ENCODE results near the gene FBRS.

Gene FBRS

DNA sequence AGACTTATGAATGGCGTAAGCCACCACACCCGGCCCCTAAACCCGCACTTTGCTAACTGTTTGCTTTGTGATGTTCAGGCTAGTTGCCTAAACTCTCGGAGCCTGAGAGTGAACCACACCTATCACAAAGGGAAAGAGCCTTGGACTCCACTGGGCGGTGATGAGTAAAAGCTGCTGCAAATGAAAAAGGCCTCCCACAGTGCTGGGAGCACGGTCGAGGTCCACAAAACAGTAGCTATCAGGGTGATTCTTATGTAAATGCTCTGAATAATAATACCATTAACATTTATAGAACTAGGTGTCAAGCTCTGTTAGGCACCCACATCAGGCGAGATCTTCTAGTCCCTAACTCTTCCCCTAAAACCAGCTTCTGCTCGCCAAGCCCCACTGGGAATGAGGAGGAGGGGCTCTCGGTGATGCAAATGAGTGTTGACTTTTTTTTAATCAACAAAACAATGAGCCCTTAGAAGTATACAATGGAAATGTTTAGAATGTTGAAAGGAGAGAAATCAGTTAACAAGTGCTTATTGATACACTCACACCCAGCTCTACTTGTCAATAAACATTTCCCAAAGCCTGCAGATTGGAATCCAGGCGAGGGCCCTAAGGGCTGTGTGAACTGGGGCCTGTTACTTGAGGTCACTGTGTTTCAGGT lies 19.8 kb downstream of the FBRS start (continued):
- TF ChIP-seq ZC3H10 (CRISPR knock-in tag; IDR thresholded peaks at IDR 0.05) (no peak), GLIS3 (CRISPR knock-in tag; IDR thresholded peaks at IDR 0.05) (no peak), OSR1 (CRISPR knock-in tag; IDR thresholded peaks at IDR 0.05) (no peak), ISL1 (CRISPR knock-in tag; IDR thresholded peaks at IDR 0.05) (no peak), TCF4 (CRISPR knock-in tag; IDR thresholded peaks at IDR 0.05; ENCODE audit: borderline replicate concordance) (no peak), ZNF70 (CRISPR knock-in tag; IDR thresholded peaks at IDR 0.05) (no peak), BACH2 (CRISPR knock-in tag; IDR thresholded peaks at IDR 0.05; ENCODE audit: borderline replicate concordance) (no peak), ZFP3 (CRISPR knock-in tag; IDR thresholded peaks at IDR 0.05) (no peak), ESRRG (CRISPR knock-in tag; IDR thresholded peaks at IDR 0.05) (no peak)

DNA sequence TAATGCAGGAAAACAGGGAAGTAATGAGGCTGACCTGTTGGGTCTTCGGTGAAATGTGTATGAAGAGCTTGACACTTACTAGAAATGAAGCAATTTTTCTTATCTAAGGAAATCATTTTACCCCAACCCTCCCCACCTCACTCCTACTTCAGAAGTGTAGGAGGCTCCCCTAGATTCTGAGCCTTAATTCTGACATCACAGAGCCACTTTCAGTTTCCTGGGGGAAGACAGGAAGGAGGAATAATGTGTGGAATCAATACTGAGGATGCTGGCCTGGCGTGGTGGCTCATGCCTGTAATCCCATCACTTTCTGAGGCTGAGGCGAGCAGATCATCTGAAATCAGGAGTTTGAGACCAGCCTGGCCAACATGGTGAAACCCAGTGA lies 20.3 kb downstream of the FBRS start:
- TF ChIP-seq SNAI2 (CRISPR knock-in tag; IDR thresholded peaks at IDR 0.05) (no peak), PATZ1 (CRISPR knock-in tag; IDR thresholded peaks at IDR 0.05; ENCODE audit: borderline replicate concordance) (no peak), ZNF565 (CRISPR knock-in tag; conservative IDR thresholded peaks at IDR 0.05; ENCODE audit: low read depth) (no peak), TOX (CRISPR knock-in tag; IDR thresholded peaks at IDR 0.05; ENCODE audit: borderline replicate concordance) (no peak), CREB5 (CRISPR knock-in tag; IDR thresholded peaks at IDR 0.05; ENCODE audit: low read depth) (no peak), ZNF70 (CRISPR knock-in tag; IDR thresholded peaks at IDR 0.05) (no peak), BACH2 (CRISPR knock-in tag; IDR thresholded peaks at IDR 0.05; ENCODE audit: borderline replicate concordance) (no peak), ZC3H10 (CRISPR knock-in tag; IDR thresholded peaks at IDR 0.05) (no peak), GLIS3 (CRISPR knock-in tag; IDR thresholded peaks at IDR 0.05) (no peak), OSR1 (CRISPR knock-in tag; IDR thresholded peaks at IDR 0.05) (no peak), RARB (CRISPR knock-in tag; IDR thresholded peaks at IDR 0.05) (no peak), ISL1 (CRISPR knock-in tag; IDR thresholded peaks at IDR 0.05) (no peak), ESRRG (CRISPR knock-in tag; IDR thresholded peaks at IDR 0.05) (no peak), TCF4 (CRISPR knock-in tag; IDR thresholded peaks at IDR 0.05; ENCODE audit: borderline replicate concordance) (no peak)
- TF ChIP-seq, protein P1, sequence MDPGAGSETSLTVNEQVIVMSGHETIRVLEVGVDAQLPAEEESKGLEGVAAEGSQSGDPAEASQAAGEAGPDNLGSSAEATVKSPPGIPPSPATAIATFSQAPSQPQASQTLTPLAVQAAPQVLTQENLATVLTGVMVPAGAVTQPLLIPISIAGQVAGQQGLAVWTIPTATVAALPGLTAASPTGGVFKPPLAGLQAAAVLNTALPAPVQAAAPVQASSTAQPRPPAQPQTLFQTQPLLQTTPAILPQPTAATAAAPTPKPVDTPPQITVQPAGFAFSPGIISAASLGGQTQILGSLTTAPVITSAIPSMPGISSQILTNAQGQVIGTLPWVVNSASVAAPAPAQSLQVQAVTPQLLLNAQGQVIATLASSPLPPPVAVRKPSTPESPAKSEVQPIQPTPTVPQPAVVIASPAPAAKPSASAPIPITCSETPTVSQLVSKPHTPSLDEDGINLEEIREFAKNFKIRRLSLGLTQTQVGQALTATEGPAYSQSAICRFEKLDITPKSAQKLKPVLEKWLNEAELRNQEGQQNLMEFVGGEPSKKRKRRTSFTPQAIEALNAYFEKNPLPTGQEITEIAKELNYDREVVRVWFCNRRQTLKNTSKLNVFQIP (CRISPR knock-in tag; IDR thresholded peaks at IDR 0.05; ENCODE audit: borderline replicate concordance, low read depth) = no peak
- no peak for ATAC-seq

- TF ChIP-seq ZFP3 (CRISPR knock-in tag; IDR thresholded peaks at IDR 0.05) (no peak), ARNTL (CRISPR knock-in tag; IDR thresholded peaks at IDR 0.05; ENCODE audit: borderline replicate concordance, low read depth) (no peak), ESRRG (CRISPR knock-in tag; IDR thresholded peaks at IDR 0.05) (no peak), ZNF70 (CRISPR knock-in tag; IDR thresholded peaks at IDR 0.05) (no peak), PPARA (CRISPR knock-in tag; IDR thresholded peaks at IDR 0.05; ENCODE audit: borderline replicate concordance) (no peak), ISL1 (CRISPR knock-in tag; IDR thresholded peaks at IDR 0.05) (no peak)
- ATAC-seq = no peak
Observed at GRCh38 chr16:30680326-30680725, 22.1 kb downstream of the FBRS start.

GRCh38 chr16:30688701-30689100 lies 30.5 kb downstream of the FBRS start:
- no peak for ATAC-seq
- TF ChIP-seq ZNF70 (CRISPR knock-in tag; IDR thresholded peaks at IDR 0.05) (no peak), ZC3H10 (CRISPR knock-in tag; IDR thresholded peaks at IDR 0.05) (no peak), ESRRG (CRISPR knock-in tag; IDR thresholded peaks at IDR 0.05) (no peak), ZNF8 (CRISPR knock-in tag; IDR thresholded peaks at IDR 0.05) (no peak), ZFP30 (CRISPR knock-in tag; IDR thresholded peaks at IDR 0.05) (no peak), ZNF565 (CRISPR knock-in tag; conservative IDR thresholded peaks at IDR 0.05; ENCODE audit: low read depth) (no peak), ZFP3 (CRISPR knock-in tag; IDR thresholded peaks at IDR 0.05) (no peak), SNAI2 (CRISPR knock-in tag; IDR thresholded peaks at IDR 0.05) (no peak), CSRNP3 (CRISPR knock-in tag; IDR thresholded peaks at IDR 0.05) (no peak), ISL1 (CRISPR knock-in tag; IDR thresholded peaks at IDR 0.05) (no peak), PPARA (CRISPR knock-in tag; IDR thresholded peaks at IDR 0.05; ENCODE audit: borderline replicate concordance) (no peak), ARNTL (CRISPR knock-in tag; IDR thresholded peaks at IDR 0.05; ENCODE audit: borderline replicate concordance, low read depth) (no peak), BACH2 (CRISPR knock-in tag; IDR thresholded peaks at IDR 0.05; ENCODE audit: borderline replicate concordance) (no peak), GLIS3 (CRISPR knock-in tag; IDR thresholded peaks at IDR 0.05) (no peak)
- TF ChIP-seq, protein P2, sequence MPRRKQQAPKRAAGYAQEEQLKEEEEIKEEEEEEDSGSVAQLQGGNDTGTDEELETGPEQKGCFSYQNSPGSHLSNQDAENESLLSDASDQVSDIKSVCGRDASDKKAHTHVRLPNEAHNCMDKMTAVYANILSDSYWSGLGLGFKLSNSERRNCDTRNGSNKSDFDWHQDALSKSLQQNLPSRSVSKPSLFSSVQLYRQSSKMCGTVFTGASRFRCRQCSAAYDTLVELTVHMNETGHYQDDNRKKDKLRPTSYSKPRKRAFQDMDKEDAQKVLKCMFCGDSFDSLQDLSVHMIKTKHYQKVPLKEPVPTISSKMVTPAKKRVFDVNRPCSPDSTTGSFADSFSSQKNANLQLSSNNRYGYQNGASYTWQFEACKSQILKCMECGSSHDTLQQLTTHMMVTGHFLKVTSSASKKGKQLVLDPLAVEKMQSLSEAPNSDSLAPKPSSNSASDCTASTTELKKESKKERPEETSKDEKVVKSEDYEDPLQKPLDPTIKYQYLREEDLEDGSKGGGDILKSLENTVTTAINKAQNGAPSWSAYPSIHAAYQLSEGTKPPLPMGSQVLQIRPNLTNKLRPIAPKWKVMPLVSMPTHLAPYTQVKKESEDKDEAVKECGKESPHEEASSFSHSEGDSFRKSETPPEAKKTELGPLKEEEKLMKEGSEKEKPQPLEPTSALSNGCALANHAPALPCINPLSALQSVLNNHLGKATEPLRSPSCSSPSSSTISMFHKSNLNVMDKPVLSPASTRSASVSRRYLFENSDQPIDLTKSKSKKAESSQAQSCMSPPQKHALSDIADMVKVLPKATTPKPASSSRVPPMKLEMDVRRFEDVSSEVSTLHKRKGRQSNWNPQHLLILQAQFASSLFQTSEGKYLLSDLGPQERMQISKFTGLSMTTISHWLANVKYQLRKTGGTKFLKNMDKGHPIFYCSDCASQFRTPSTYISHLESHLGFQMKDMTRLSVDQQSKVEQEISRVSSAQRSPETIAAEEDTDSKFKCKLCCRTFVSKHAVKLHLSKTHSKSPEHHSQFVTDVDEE (CRISPR knock-in tag; IDR thresholded peaks at IDR 0.05) = no peak

All from SK-N-SH treated with all-trans-retinoic acid at 6 μM for 48 hours (cell line).